ENCODE measurements around the gene SOCS1.

DNA sequence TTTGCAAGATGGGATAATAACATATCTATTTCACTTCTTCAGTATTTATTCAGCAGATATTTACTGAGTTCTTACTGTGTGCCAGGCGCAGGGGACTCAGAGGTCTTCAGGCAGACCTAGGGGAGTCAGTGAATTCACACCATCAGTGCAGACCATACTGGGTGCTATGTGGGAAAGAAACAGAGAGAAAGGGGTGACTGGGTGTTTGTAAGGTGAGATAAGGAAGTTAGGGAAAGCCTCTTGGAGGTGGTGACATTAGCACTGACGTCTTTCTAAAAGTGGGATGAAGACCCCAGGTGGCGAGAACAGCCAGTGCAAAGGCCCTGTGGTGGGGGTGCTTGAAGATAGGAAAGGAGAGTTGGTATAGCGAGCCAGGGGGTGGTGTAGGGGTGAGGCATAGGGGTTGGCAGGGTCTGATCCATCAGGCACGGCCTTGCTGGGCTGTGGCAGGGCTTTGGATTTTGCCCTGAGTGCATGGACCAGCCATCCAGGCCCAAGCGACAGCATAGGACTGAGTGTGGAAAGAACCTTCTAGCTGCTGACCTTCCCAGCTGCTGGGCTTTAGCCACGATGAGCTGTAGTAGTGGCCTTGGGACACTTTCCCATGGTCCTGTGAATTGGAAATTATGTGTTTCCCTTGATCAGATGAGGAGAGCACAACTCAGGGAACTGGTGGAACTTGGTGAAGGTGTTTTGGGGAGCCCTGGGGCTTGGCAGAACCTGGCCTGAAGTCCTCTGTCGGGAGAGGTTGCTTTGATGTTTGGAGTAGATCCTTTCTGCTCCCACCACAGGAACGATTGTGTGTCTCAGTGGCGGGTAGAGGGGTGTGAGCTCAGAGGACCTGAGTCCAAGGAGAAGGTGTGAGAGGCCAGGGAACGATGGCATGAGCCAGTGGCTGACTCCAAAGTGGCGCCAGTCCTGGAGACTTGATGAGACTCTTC, 3.9 kb upstream of the SOCS1 start:
- TF ChIP-seq, protein P1, sequence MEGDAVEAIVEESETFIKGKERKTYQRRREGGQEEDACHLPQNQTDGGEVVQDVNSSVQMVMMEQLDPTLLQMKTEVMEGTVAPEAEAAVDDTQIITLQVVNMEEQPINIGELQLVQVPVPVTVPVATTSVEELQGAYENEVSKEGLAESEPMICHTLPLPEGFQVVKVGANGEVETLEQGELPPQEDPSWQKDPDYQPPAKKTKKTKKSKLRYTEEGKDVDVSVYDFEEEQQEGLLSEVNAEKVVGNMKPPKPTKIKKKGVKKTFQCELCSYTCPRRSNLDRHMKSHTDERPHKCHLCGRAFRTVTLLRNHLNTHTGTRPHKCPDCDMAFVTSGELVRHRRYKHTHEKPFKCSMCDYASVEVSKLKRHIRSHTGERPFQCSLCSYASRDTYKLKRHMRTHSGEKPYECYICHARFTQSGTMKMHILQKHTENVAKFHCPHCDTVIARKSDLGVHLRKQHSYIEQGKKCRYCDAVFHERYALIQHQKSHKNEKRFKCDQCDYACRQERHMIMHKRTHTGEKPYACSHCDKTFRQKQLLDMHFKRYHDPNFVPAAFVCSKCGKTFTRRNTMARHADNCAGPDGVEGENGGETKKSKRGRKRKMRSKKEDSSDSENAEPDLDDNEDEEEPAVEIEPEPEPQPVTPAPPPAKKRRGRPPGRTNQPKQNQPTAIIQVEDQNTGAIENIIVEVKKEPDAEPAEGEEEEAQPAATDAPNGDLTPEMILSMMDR (IDR thresholded peaks at IDR 0.05; ENCODE audit: control extremely low read depth in 1 of 3, insufficient read depth in 1 of 3, low read depth in 1 of 3, low read length in 3 of 3): no peak
- TF ChIP-seq RFX5 (IDR thresholded peaks at IDR 0.05; ENCODE audit: borderline replicate concordance, low read depth, low read length): no peak

Measured in H1 (cell line).